Measurements from ENCODE around the gene METTL13. TPM values are rescaled to one million over a fixed set of nuclear protein-coding genes. Genes with fewer than 3 reads are reported as not detected.

The METTL13 gene
- polyA plus RNA-seq, 1 donor (not counting 4 experiments of a cell fraction or from before 2014, with no cell fraction given) = 54.0 TPM

GRCh38 chr1:171748651-171749050 lies 32.8 kb upstream of the METTL13 start:
- Histone ChIP-seq H3K79me2 (ENCODE audit: control insufficient read depth, insufficient read depth, low read length) (no peaks in the 10 kb centered on the region), H3K9me3 (ENCODE audit: control insufficient read depth, low read depth, low read length) (no peaks in the 10 kb centered on the region), H3K36me3 (ENCODE audit: control insufficient read depth in 2 of 2, extremely low read depth in 1 of 2, insufficient read depth in 2 of 2, low read length in 2 of 2) (no peaks in the 10 kb centered on the region), H3K27ac (ENCODE audit: control insufficient read depth, insufficient read depth, low read length) (no peak overlapping the region), H3K27me3 (ENCODE audit: control insufficient read depth, extremely low read depth, insufficient read depth, low read length) (no peaks in the 10 kb centered on the region), H2AFZ (ENCODE audit: control insufficient read depth, low read length) (no peak overlapping the region), H4K20me1 (ENCODE audit: control insufficient read depth, extremely low read depth, insufficient read depth, low read length) (no peaks in the 10 kb centered on the region), H3K4me1 (ENCODE audit: control insufficient read depth, extremely low read depth, insufficient read depth, low read length) (peaks cover 6% of the 10 kb centered on the region), H3K4me2 (ENCODE audit: control insufficient read depth, extremely low read depth, insufficient read depth, low read depth, low read length) (no peak overlapping the region), H3K9me1 (ENCODE audit: control insufficient read depth, extremely low read depth, insufficient read depth, low read length) (no peaks in the 10 kb centered on the region), H3K9ac (ENCODE audit: control insufficient read depth, extremely low read depth, insufficient read depth, low read length) (no peak overlapping the region), H3K4me3 (ENCODE audit: control insufficient read depth in 2 of 3, extremely low read depth in 1 of 3, insufficient read depth in 2 of 3, low read depth in 1 of 3, low read length in 3 of 3) (no peak overlapping the region)
- dilution Hi-C loops (cut with MboI; ENCODE audit: extremely low pct_ligation_motif_present, low sequenced_read_pairs) = no loop called here
- DNase-seq (ENCODE audit: low read depth, low spot score) (no peak), FAIRE-seq (no peak)
- TF ChIP-seq CTCF (optimal IDR thresholded peaks at IDR 0.05 in 1 of 3, IDR thresholded peaks at IDR 0.05 in 1 of 3, conservative IDR thresholded peaks at IDR 0.05 in 1 of 3; ENCODE audit: extremely low read depth in 1 of 3, insufficient read depth in 2 of 3, low read length in 3 of 3) = no peak
- TF ChIP-seq EZH2 (IDR thresholded peaks at IDR 0.05; ENCODE audit: low read length) = no peak

- no peaks in the 10 kb centered on the region for H3K79me2 ChIP-seq (ENCODE audit: control insufficient read depth, insufficient read depth, low read length)
- H3K9me3 ChIP-seq (ENCODE audit: control insufficient read depth, low read depth, low read length) = no peaks in the 10 kb centered on the region
- no peaks in the 10 kb centered on the region for H3K27me3 ChIP-seq (ENCODE audit: control insufficient read depth, extremely low read depth, insufficient read depth, low read length)
- FAIRE-seq (no peak), DNase-seq (ENCODE audit: low read depth, low spot score) (no peak)
- no peak overlapping the region for H3K9ac ChIP-seq (ENCODE audit: control insufficient read depth, extremely low read depth, insufficient read depth, low read length)
- H3K4me3 ChIP-seq (ENCODE audit: control insufficient read depth in 2 of 3, extremely low read depth in 1 of 3, insufficient read depth in 2 of 3, low read depth in 1 of 3, low read length in 3 of 3) = no peak overlapping the region
- no peaks in the 10 kb centered on the region for H3K9me1 ChIP-seq (ENCODE audit: control insufficient read depth, extremely low read depth, insufficient read depth, low read length)
- no peak overlapping the region for H2AFZ ChIP-seq (ENCODE audit: control insufficient read depth, low read length)
- H3K4me1 ChIP-seq (ENCODE audit: control insufficient read depth, extremely low read depth, insufficient read depth, low read length) = peaks cover 15% of the 10 kb centered on the region
- TF ChIP-seq EZH2 (IDR thresholded peaks at IDR 0.05; ENCODE audit: low read length) (no peak), CTCF (optimal IDR thresholded peaks at IDR 0.05 in 1 of 3, IDR thresholded peaks at IDR 0.05 in 1 of 3, conservative IDR thresholded peaks at IDR 0.05 in 1 of 3; ENCODE audit: extremely low read depth in 1 of 3, insufficient read depth in 2 of 3, low read length in 3 of 3) (no peak)
- no peaks in the 10 kb centered on the region for H4K20me1 ChIP-seq (ENCODE audit: control insufficient read depth, extremely low read depth, insufficient read depth, low read length)
- no peak overlapping the region for H3K27ac ChIP-seq (ENCODE audit: control insufficient read depth, insufficient read depth, low read length)
- dilution Hi-C loops (cut with MboI; ENCODE audit: extremely low pct_ligation_motif_present, low sequenced_read_pairs) = no loop called here
- no peaks in the 10 kb centered on the region for H3K36me3 ChIP-seq (ENCODE audit: control insufficient read depth in 2 of 2, extremely low read depth in 1 of 2, insufficient read depth in 2 of 2, low read length in 2 of 2)
- H3K4me2 ChIP-seq (ENCODE audit: control insufficient read depth, extremely low read depth, insufficient read depth, low read depth, low read length) = no peak overlapping the region
Observed at GRCh38 chr1:171751221-171751620, 30.2 kb upstream of the METTL13 start.
